WTC11 (cell line): Measurements from ENCODE around the gene SFT2D3. TPM values are rescaled to one million over a fixed set of nuclear protein-coding genes. Genes with fewer than 3 reads are reported as not detected.

Experiments used
- ATAC-seq: fragments of 200-7000 bp; cut with Tn5 transposase; 2 replicates; pipeline ENCODE4 v1.10.0; 2021; ENCODE audit warnings: mild to moderate bottlenecking, moderate library complexity
- CTCF ChIA-PET: fragments of 300-600 bp; sonication (Branson Sonifier 250); formaldehyde crosslinking; loops from one replicate; lab custom pipeline; 2021; ENCODE audit warnings: antibody characterized with exemption; lab: Charles Lee
- POLR2A ChIA-PET: fragments of 350-600 bp; sonication (Branson Sonifier 250); formaldehyde crosslinking; loops from one replicate; lab custom pipeline; 2021; ENCODE audit warnings: antibody characterized with exemption; lab: Charles Lee
- DNase-seq: peaks from one replicate; pipeline ENCODE4 v3.0.0; 2021; ENCODE audit warnings: low spot score
- H3K27ac Mint-ChIP-seq: 2 replicates; pipeline ENCODE4 v1.8.0; 2021; ENCODE audit warnings: mixed read lengths
- H3K27me3 Mint-ChIP-seq: 2 replicates; pipeline ENCODE4 v1.8.0; 2021; ENCODE audit warnings: low read depth, mild to moderate bottlenecking, moderate library complexity, mixed read lengths
- H3K36me3 Mint-ChIP-seq: 2 replicates; pipeline ENCODE4 v1.8.0; 2021; ENCODE audit warnings: mixed read lengths
- H3K4me1 Mint-ChIP-seq: 2 replicates; pipeline ENCODE4 v1.8.0; 2022; ENCODE audit warnings: mixed read lengths
- H3K4me3 Mint-ChIP-seq: 2 replicates; pipeline ENCODE4 v1.8.0; 2021; ENCODE audit warnings: mild to moderate bottlenecking, moderate library complexity, mixed read lengths
- H3K9me3 Mint-ChIP-seq: 2 replicates; pipeline ENCODE4 v1.8.0; 2021; ENCODE audit warnings: mixed read lengths
- ATF1 ChIP-seq: sonication (generic); formaldehyde crosslinking; IDR thresholded peaks from 2 replicates; pipeline ENCODE4 v1.8.1; 2023; ENCODE audit warnings: mild to moderate bottlenecking, moderate library complexity, missing genetic modification reagents
- ESRRA ChIP-seq: sonication (generic); formaldehyde crosslinking; IDR thresholded peaks from 2 replicates; pipeline ENCODE4 v1.8.1; 2022; ENCODE audit warnings: mild to moderate bottlenecking, missing genetic modification reagents, borderline replicate concordance
- GABPB1 ChIP-seq: sonication (generic); formaldehyde crosslinking; IDR thresholded peaks from 2 replicates; pipeline ENCODE4 v1.8.1; 2023; ENCODE audit warnings: mild to moderate bottlenecking, missing genetic modification reagents
- GRHL2 ChIP-seq: fragments of 250-450 bp; sonication (Bioruptor Pico); IDR thresholded peaks from 2 replicates; pipeline ENCODE4 v1.8.0; 2022; ENCODE audit warnings: mild to moderate bottlenecking, moderate library complexity; ENCODE audit not compliant: insufficient replicate concordance, severe bottlenecking
- MXD4 ChIP-seq: fragments of 250-450 bp; sonication (Bioruptor Pico); IDR thresholded peaks from 2 replicates; pipeline ENCODE4 v1.8.0; 2021; ENCODE audit warnings: mild to moderate bottlenecking, moderate library complexity, borderline replicate concordance
- NR1H2 ChIP-seq: sonication (generic); formaldehyde crosslinking; IDR thresholded peaks from 2 replicates; pipeline ENCODE4 v1.9.0; 2021; ENCODE audit warnings: mild to moderate bottlenecking, moderate library complexity, missing genetic modification reagents
- SOX15 ChIP-seq: fragments of 250-450 bp; sonication (Bioruptor Pico); IDR thresholded peaks from 2 replicates; pipeline ENCODE4 v1.9.0; 2021; ENCODE audit warnings: mild to moderate bottlenecking
- TCF7 ChIP-seq: sonication (generic); formaldehyde crosslinking; IDR thresholded peaks from 2 replicates; pipeline ENCODE4 v1.8.0; 2022; ENCODE audit warnings: mild to moderate bottlenecking, low read depth, missing genetic modification reagents, moderate library complexity
- TP53 ChIP-seq: sonication (generic); formaldehyde crosslinking; IDR thresholded peaks from 2 replicates; pipeline ENCODE4 v1.8.1; 2023; ENCODE audit warnings: mild to moderate bottlenecking, missing genetic modification reagents
- ZBTB21 ChIP-seq: sonication (generic); formaldehyde crosslinking; IDR thresholded peaks from 2 replicates; pipeline ENCODE4 v1.8.1; 2023; ENCODE audit warnings: mild to moderate bottlenecking, missing genetic modification reagents, borderline replicate concordance
- ZNF121 ChIP-seq: sonication (generic); formaldehyde crosslinking; IDR thresholded peaks from 2 replicates; pipeline ENCODE4 v1.8.0; 2023; ENCODE audit warnings: missing genetic modification reagents
- ZNF138 ChIP-seq: sonication (generic); formaldehyde crosslinking; conservative IDR thresholded peaks from 2 replicates; pipeline ENCODE4 v1.8.1; 2022; ENCODE audit warnings: mild to moderate bottlenecking, moderate library complexity, missing genetic modification reagents
- total RNA-seq: library from RNA; stranded (reverse); gene quantifications from 3 replicates; pipeline ENCODE4 v1.2.3, GENCODE V29; 2021
- TF ChIP-seq, protein P1 (sequence below): sonication (generic); formaldehyde crosslinking; conservative IDR thresholded peaks from 2 replicates; pipeline ENCODE4 v1.8.1; 2022; ENCODE audit warnings: mild to moderate bottlenecking, missing genetic modification reagents
- TF ChIP-seq, protein P2 (sequence below): sonication (generic); formaldehyde crosslinking; IDR thresholded peaks from 2 replicates; pipeline ENCODE4 v1.8.1; 2023; ENCODE audit warnings: mild to moderate bottlenecking, missing genetic modification reagents
- TF ChIP-seq, protein P3 (sequence below): fragments of 250-450 bp; sonication (Bioruptor Pico); IDR thresholded peaks from 2 replicates; pipeline ENCODE4 v1.9.0; 2021; ENCODE audit warnings: moderate library complexity, mild to moderate bottlenecking, inconsistent platforms, borderline replicate concordance
- TF ChIP-seq, protein P4 (sequence below): sonication (generic); formaldehyde crosslinking; IDR thresholded peaks from 2 replicates; pipeline ENCODE4 v1.8.1; 2022; ENCODE audit warnings: low read depth, mild to moderate bottlenecking, moderate library complexity, missing genetic modification reagents, borderline replicate concordance
- TF ChIP-seq, protein P5 (sequence below): fragments of 200-600 bp; IDR thresholded peaks from 2 replicates; pipeline ENCODE4 v1.8.0; 2022; ENCODE audit warnings: antibody characterized with exemption

Gene SFT2D3
- total RNA-seq, 1 experiment from 2014 or later: 10.5 TPM

DNA sequence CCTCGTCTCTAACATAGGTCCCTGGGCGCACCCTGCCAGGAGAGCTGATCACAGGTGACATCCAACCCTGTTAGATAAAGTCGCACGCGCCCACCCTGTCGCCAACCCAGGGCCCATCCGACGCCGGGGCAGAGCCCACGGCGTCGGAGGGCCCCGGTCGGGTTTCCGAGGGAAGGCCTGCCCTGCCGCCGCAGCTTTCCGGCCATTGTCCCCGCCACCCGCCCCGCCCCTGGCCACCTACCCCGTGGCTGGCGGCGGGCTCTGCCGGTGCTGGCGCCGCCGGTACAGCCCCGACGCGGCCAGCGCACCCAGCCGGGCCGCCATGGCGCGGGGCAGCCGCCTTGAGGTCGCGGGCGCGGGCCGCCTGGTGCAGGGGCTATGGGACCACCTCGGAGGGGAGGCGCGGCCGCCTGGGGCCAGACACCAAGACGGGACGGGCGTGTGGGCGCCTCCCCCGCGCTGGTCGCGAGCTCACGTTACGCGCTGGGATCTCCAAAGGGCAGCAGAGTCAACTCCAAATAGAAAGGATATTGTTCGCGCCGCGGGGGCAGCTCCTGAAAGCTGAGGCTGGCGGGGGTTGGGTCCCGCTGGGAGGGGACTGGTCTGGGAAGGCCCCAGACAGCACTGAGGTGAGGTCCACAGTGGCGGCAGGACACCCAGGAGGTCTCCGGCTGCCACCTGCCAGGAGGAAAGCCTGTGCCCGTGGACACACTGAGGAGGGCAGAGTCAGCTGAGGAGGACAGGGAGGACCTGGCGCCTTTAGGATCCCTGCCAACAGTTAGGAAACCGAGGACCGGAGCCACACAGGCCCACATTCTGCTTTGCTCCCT lies 37.0 kb upstream of the SFT2D3 start:
- ChIA-PET POLR2A (no interaction called here), CTCF (interaction anchor here (0.7 to 4.1 kb wide), 8 partner anchors 8 to 138 kb away, joined by 3 to 19 read pairs (median 5); partner anchors contain the start of genes IWS1 and LIMS2)
- Mint-ChIP-seq H3K36me3 (no peaks in the 10 kb centered on the region), H3K9me3 (peaks cover 9% of the 10 kb centered on the region), H3K4me3 (peak overlapping the region; percentile 60), H3K4me1 (peaks cover 3% of the 10 kb centered on the region), H3K27ac (no peak overlapping the region), H3K27me3 (peaks cover 35% of the 10 kb centered on the region)
- DNase-seq (no peak), ATAC-seq (peak; percentile 76)
- TF ChIP-seq ZNF121 (CRISPR knock-in tag) (peak; percentile 30; the same call in 1 of the 2 replicates), ZBTB21 (0 out of 2 replicates have a peak, but pooled peaks have one; percentile 14)
- TF ChIP-seq, protein P1, sequence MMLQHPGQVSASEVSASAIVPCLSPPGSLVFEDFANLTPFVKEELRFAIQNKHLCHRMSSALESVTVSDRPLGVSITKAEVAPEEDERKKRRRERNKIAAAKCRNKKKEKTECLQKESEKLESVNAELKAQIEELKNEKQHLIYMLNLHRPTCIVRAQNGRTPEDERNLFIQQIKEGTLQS: no peak

DNA sequence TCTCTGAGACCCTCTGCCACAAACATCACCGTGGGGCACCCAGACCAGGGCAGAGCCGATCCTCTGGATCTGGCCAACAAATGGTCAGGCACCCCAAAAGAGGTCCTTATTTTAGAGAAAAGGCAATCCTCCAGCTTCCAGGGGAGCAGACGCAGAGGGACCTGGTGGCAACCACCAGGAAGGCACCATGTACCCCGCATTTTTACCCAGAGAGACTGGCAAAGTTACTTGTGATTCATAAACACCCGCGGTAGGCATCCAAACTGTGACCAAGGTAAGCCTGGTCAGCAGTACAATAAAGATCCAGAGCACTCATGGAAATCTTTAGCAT lies 36.4 kb upstream of the SFT2D3 start:
- POLR2A ChIA-PET: no interaction called here
- DNase-seq (no peak), ATAC-seq (no peak)
- TF ChIP-seq GRHL2 (CRISPR knock-in tag) (no peak), ATF1 (CRISPR knock-in tag) (no peak), ZNF121 (CRISPR knock-in tag) (no peak), GABPB1 (CRISPR knock-in tag) (no peak), ESRRA (no peak), TP53 (CRISPR knock-in tag) (no peak), SOX15 (CRISPR knock-in tag) (no peak), TCF7 (CRISPR knock-in tag) (no peak), ZNF138 (no peak), NR1H2 (no peak), ZBTB21 (no peak), MXD4 (CRISPR knock-in tag) (no peak)
- TF ChIP-seq, protein P2, sequence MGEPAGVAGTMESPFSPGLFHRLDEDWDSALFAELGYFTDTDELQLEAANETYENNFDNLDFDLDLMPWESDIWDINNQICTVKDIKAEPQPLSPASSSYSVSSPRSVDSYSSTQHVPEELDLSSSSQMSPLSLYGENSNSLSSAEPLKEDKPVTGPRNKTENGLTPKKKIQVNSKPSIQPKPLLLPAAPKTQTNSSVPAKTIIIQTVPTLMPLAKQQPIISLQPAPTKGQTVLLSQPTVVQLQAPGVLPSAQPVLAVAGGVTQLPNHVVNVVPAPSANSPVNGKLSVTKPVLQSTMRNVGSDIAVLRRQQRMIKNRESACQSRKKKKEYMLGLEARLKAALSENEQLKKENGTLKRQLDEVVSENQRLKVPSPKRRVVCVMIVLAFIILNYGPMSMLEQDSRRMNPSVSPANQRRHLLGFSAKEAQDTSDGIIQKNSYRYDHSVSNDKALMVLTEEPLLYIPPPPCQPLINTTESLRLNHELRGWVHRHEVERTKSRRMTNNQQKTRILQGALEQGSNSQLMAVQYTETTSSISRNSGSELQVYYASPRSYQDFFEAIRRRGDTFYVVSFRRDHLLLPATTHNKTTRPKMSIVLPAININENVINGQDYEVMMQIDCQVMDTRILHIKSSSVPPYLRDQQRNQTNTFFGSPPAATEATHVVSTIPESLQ (CRISPR knock-in tag): no peak
- TF ChIP-seq, protein P3, sequence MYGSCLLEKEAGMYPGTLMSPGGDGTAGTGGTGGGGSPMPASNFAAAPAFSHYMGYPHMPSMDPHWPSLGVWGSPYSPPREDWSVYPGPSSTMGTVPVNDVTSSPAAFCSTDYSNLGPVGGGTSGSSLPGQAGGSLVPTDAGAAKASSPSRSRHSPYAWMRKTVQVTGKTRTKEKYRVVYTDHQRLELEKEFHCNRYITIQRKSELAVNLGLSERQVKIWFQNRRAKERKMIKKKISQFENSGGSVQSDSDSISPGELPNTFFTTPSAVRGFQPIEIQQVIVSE (CRISPR knock-in tag): no peak
- TF ChIP-seq, protein P4, sequence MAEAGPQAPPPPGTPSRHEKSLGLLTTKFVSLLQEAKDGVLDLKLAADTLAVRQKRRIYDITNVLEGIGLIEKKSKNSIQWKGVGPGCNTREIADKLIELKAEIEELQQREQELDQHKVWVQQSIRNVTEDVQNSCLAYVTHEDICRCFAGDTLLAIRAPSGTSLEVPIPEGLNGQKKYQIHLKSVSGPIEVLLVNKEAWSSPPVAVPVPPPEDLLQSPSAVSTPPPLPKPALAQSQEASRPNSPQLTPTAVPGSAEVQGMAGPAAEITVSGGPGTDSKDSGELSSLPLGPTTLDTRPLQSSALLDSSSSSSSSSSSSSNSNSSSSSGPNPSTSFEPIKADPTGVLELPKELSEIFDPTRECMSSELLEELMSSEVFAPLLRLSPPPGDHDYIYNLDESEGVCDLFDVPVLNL: no peak
- TF ChIP-seq, protein P1: no peak
- TF ChIP-seq, protein P5, sequence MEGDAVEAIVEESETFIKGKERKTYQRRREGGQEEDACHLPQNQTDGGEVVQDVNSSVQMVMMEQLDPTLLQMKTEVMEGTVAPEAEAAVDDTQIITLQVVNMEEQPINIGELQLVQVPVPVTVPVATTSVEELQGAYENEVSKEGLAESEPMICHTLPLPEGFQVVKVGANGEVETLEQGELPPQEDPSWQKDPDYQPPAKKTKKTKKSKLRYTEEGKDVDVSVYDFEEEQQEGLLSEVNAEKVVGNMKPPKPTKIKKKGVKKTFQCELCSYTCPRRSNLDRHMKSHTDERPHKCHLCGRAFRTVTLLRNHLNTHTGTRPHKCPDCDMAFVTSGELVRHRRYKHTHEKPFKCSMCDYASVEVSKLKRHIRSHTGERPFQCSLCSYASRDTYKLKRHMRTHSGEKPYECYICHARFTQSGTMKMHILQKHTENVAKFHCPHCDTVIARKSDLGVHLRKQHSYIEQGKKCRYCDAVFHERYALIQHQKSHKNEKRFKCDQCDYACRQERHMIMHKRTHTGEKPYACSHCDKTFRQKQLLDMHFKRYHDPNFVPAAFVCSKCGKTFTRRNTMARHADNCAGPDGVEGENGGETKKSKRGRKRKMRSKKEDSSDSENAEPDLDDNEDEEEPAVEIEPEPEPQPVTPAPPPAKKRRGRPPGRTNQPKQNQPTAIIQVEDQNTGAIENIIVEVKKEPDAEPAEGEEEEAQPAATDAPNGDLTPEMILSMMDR: no peak
- H3K36me3 Mint-ChIP-seq: no peaks in the 10 kb centered on the region
- no peak overlapping the region for H3K27ac Mint-ChIP-seq
- CTCF ChIA-PET: interaction anchor here (1.1 to 4.1 kb wide), 5 partner anchors 9 to 74 kb away, joined by 3 to 19 read pairs (median 4); no protein-coding TSS in a partner anchor
- H3K4me3 Mint-ChIP-seq: peak overlapping the region; percentile 60
- H3K27me3 Mint-ChIP-seq: peaks cover 35% of the 10 kb centered on the region
- H3K9me3 Mint-ChIP-seq: peaks cover 8% of the 10 kb centered on the region
- peaks cover 3% of the 10 kb centered on the region for H3K4me1 Mint-ChIP-seq
